ENCODE data around the gene DNPEP.

DNPEP gene

DNA sequence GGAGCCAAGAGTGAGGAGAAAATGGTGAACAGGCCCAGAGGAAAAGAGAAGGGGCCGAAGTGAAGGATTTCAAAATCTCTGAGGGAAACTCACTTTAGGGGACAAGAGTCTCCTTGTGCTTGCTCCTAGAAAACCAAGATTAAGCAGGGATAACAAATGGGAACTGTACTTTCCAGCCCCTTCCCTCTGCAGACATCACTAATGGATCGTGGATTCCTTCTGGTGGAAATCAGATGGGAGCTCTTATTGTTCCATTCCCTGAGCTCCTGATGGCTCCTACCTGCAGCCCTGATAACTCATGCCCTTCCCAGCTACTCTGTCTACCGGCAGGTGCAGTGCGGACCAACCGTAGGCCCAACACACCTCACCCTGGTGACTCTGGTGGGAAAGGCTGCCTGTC is 34.6 kb downstream of the DNPEP start:
- no peak for DNase-seq

DNA sequence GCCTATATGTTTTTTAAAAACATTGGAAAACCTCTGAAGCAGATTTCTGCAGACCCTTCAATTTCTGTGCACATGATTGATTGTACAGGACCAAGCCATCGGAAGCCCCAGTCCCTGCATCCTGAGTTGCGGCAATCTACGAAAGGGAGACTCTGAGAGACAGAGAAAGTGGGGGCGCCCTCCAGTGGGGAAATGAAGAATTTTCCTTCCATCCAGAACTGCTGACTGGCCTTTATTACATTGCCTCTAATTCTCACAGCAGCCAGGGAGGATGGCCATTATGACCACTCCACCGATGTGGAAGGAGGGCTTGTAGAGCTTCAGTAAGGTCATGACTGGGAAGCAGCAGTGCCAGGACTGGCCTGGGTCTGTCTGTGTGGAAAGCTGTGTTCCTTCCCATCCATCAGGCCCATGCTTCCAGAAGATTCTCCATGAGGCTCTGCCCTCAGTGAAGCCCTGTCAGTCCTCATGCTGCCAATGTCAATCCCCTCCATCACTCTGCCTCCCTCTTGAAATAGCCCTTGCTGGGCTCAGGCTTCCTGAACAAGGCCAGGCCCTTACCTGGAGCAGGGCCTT is 35.2 kb downstream of the DNPEP start:
- DNase-seq: peak; percentile 66

DNA sequence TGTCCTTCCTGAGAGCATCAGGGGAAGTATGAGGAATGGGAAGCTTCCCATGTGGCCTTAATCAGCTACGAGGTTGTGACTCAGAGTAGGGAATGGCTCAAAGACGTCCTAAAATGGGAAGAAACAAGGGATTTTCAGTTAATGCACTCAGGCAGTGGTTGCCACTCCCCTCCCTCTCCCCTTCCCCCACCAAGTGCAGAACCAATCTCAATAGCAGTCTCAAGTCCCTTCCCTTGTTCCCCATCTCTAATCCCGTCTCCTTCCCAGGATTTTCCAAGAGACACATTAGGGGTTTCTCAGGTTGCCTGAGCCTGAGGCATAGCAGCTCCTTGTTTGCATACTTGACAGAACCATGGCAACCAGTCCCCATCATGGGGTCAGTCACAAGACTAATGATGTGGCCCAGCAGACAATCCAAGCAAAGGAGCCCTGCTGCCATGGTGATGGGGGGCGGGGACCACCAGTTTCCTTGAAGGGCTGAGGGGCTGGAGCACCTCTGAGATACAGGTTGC is 36.9 kb downstream of the DNPEP start:
- no peak for DNase-seq

DNA sequence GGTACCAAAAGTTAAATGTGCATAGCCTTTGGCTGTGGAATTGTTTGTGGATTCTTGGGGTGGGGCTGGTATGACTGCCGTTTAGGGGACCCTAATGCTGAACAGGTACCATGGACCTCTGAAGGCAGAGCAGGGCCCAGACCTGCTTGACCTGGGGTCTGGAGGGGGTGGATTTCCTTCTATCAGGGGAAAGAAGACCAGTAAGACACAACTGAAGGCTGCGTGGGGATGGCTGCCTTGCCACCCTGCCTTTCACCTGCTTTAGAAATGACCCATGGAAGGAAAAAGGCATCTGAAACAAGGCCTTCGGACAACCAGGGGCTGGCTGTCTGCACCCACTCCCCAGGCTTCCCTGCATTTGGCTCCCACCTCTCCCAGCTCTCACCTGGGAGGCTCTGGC is 37.5 kb downstream of the DNPEP start:
- no peak for DNase-seq

DNA sequence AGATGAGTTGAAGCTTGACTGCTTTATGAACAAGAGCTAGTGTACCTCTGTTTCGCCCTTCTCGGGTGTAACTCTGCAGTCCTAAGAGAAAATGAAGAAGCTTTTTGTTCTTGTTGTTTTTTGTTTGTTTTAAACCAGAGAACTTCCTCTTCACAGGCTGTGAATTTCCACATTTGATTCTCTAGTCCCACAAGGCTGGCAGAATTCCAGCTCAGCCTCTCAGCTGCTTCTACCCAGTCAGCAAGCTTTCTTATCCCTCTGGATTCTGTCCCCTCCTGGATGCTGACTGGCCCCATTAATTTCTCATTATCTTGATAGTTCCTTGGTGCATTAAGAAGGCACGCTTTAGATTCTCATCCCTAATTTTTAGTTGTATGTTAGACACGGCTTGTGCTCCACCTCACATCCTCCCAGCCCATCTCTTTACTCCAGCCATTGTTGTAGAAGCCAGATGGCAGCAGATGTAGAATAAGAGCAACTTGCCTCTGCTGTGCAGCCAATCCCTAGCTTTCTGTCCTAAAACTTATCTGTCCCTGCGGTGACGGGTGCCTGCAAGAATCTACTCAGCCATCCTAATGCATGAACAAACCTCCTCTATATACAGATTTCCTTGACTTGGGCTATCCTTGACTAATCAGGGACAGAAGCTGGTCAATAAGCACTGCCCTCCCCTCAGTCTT is 42.8 kb downstream of the DNPEP start:
- DNase-seq: no peak

DNA sequence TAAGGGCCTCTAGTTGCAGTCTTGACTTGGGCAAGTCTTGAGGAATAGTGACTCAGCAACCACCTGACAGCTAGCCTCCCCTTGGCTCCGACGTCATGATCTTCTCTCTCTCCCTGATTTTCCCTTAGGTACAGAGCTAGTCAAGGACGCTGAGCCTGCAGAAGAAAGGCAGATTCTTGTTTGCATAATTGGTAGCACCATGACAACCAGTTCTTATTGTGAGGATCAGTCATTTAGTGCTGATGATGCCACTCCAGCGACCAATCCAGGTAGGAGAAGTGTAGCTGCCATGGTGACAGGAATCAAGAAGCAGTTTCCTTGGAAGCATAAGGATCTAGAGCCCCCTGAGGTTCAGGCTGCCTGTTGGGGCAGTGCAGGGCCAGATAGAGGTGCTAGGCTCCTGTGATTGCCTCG is 52.3 kb downstream of the DNPEP start:
- DNase-seq: no peak

DNA sequence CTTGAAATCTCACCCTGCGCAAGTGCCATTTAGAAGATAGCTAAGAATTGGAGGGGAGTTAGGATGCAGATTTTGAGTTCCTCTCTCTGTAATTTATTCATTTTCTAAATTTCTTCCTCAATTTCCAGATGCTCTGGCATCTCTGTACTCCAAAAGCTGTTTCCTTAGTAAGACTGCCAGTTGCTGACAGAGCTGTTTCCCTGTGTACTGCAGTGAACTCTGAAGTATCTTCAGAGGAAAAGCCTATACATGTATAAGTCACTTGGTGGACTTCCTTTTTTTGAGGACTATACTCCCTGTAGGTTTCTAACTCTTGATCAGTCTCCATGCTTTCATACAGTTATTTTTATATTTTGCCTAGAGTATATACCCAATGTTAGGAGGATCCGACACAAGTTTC is 53.6 kb downstream of the DNPEP start:
- DNase-seq: no peak

DNA sequence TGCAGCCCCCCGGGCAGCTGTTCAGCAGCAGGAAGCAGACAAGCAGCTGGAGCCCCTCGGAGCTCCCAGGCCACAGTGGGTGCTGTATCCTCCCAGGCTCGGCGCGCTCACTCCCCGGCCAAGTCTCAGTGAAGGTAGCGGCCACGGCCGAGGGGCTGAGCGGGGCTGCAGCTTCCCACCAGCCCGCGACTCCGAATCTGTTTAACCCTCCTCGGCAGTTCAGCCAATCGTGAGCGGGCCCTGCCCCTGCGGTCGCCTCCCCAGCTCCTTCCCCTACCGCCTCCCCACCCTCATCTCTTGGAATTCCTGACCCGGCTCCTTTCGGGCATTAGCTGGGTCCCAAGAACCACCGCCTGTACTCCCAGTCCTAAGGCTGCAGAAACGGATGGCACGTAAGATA is 55.2 kb downstream of the DNPEP start, which contains the start of gene RESP18:
Gene RESP18, minus strand, starts transcription at position 203 of the 400 bp plus-strand sequence.
- no peak for DNase-seq

DNA sequence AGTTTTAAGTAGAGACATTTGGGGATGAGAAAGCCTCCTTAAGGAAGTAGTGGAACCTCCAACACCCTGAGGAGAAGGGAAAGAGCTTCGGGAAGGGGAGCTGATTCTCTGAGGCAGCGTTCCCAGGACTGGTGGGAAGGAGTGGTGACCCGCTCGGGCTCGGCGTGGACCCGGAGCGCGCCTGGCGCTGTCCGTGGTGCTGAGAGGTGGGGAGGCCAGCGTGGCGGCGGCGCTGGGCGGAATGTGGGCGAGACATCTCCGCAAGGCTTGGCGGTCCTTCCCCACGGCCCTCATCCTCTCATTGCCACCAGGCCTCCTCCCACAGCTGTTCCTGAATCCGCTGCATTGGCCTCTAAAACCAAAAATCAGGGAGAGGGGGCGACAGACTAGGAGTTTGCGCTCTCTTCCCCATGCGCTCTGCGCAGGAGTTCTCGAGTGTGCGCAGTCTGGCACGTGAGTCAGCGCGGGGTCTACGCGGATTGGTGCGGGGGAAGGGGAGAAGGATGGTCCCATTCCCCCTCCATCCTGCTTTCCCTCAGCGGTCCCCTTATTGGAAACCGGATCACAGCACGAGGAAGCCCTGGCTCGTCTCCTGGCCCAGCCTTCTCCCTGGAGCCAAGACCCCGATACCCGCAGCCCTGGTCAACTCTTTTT is 56.0 kb downstream of the DNPEP start:
- DNase-seq: no peak

DNA sequence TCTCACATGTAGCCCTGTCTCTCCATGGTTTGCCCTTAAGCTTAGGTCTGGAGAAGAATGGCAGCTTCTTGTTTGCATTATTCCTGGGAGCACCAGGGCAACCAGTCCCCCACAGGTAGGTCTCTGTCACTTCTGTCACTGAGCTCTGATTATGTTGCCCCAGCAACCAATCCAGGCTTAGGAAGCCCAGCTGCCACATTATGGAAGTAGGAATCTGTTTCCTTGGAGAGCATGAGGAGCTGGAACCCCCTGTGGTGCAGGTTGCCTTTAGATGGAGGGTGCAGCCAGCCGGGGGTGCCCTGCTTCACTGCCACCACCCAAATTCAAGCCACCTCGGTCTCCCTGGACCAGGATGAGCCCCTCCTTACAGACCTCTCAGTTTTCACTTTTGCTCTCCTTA is 60.0 kb downstream of the DNPEP start:
- DNase-seq: no peak

DNA sequence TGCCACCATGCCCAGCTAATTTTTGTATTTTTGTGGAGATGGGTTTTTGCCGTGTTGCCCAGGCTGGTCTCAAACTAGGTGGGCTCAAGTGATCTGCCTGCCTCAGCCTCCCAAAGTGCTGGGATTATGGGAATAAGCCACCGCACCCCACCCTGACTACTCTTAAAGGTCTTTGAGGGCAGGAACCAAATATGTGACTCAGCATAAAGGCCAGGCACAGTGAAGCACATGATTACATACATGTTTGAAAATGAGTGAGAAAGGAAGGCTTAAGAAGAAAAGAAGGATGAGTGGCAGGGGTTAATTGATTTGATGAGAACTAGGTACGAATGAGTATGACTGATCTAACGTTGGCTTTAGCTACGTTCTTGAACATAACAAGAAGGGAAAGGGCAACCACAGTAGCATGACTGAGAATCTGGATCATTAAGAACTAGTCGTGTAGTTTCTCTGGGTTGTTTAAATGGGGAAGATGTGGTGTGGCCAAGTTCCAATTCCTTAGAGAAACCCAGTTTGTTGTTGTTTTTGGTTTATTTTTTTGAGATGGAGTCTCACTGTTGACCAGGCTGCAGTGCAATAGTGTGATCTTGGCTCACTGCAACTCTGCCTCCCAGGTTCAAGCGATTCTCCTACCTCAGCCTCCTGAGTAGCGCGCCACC is 61.9 kb downstream of the DNPEP start:
- DNase-seq: no peak

DNA sequence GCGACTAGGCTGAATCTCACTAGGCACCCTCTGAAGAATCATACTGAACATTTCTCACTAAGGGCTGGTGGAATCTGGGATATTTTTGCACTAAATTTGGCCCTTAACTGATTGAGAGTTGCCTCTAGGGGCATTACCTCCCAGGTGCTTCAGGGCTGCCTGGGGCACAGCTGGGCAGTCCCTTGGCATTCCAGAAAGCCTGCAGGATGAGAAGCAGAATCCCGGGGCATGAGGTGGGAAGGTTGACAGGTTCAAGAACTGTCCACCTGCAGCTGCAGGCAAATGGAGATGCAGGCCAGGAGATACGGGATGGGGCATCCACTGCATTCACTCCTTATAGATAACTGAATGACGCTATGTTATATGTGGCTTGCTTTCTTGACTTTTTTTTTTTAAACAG is 62.6 kb downstream of the DNPEP start:
- DNase-seq: no peak

DNA sequence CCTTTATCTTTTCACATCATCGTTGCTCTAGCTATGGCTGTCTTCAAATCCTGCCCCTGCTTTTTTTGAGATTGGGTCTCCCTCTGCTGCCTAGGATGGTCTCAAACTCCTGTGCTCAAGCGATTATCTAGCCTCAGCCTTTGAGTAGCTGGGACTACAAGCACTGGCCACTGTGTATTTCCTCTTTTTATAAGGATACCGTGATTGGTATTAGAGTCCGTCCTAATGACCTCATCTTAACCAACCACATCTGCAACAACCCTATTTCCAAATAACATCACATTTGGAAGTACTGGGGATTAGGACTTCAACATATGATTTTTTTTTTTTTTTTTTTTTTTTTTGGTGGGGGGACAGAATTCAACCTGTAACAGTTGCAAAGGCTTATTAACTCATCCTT is 64.3 kb downstream of the DNPEP start:
- DNase-seq: no peak

All from KG1 (cell line).